Naive thymus-derived CD8-positive, alpha-beta T cell (primary cell): Measurements from ENCODE around the gene B4GALNT3. TPM values are rescaled to one million over a fixed set of nuclear protein-coding genes. Genes with fewer than 3 reads are reported as not detected.

Experiments used
- ATAC-seq, 2 donors: fragments of 150-1000 bp; cut with Tn5 transposase in 1 of 2; sonication (Bioruptor Pico), chemical (Tn5 transposase) in 1 of 2; 1 replicate in 1 of 2; 2 replicates in 1 of 2; pipeline ENCODE4 v1.10.0; 2021; ENCODE audit warnings: mild to moderate bottlenecking in 2 of 2, moderate library complexity in 2 of 2
- POLR2A ChIA-PET: fragments of 350-600 bp; sonication (Branson Sonifier 250); formaldehyde crosslinking; loops from one replicate; lab custom pipeline; 2021; ENCODE audit warnings: antibody characterized with exemption; lab: Charles Lee
- DNase-seq, 10 donors: peaks; one replicate each; pipeline versions ENCODE4 v3.0.0 to v3.0.0-alpha.2; 2020 to 2022
- H3K27ac Mint-ChIP-seq, 10 donors: one replicate each; pipeline ENCODE4 v1.8.0; 2020 to 2022; ENCODE audit warnings: mild to moderate bottlenecking in 10 of 10, mixed read lengths in 10 of 10, moderate library complexity in 4 of 10, inconsistent platforms in 1 of 10
- H3K27me3 Mint-ChIP-seq, 5 donors: one replicate each; pipeline ENCODE4 v1.8.0; 2021 to 2022; ENCODE audit warnings: mixed read lengths in 5 of 5
- H3K36me3 Mint-ChIP-seq, 3 donors: one replicate each; pipeline ENCODE4 v1.8.0; 2020 to 2022; ENCODE audit warnings: mixed read lengths in 3 of 3, mild to moderate bottlenecking in 2 of 3, inconsistent platforms in 1 of 3
- H3K4me1 Mint-ChIP-seq, 4 donors: one replicate each; pipeline ENCODE4 v1.8.0; 2021 to 2022; ENCODE audit warnings: mixed read lengths in 4 of 4
- H3K4me3 Mint-ChIP-seq, 10 donors: one replicate each; pipeline ENCODE4 v1.8.0; 2020 to 2022; ENCODE audit warnings: mild to moderate bottlenecking in 10 of 10, mixed read lengths in 10 of 10, moderate library complexity in 6 of 10, inconsistent platforms in 1 of 10
- H3K9me3 Mint-ChIP-seq, 9 donors: one replicate each; pipeline ENCODE4 v1.8.0; 2020 to 2022; ENCODE audit warnings: mixed read lengths in 9 of 9, mild to moderate bottlenecking in 3 of 9, inconsistent platforms in 1 of 9, moderate library complexity in 1 of 9
- polyA plus RNA-seq, 3 donors: library from polyadenylated mRNA; unstranded; fragments of 300-500 nt; fragmentation: Illumina TruSeq; gene quantifications; one replicate each; pipeline ENCODE4 v1.2.3, GENCODE V29; 2021
- total RNA-seq, 8 experiments: library from RNA in 2 of 8; stranded (reverse) in 2 of 8; gene quantifications; one replicate each; pipeline ENCODE4 v1.2.3 and lab custom pipeline; 2021 to 2026

Gene B4GALNT3
- total and polyA plus RNA-seq, 5 experiments from 2014 or later, result 0.14 to 1.8 (median 0.40) TPM

DNA sequence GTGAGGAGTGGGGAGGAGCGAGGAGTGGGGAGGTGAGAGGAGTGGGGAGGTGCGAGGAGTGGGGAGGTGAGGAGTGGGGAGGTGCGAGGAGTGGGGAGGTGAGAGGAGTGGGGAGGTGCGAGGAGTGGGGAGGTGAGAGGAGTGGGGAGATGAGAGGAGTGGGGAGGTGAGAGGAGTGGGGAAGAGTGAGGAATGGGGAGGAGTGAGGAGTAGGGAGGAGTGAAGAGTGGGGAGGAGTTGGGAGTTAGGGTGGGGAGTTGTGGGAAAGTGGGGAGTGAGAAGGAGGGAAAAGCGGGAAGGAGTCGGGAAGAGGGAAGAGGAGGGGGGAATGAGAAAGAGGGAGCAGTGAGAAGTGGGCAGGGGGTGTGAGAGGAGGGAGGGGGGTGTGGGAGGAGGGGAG, 86.1 kb downstream of the B4GALNT3 start:
- no peak for ATAC-seq
- DNase-seq, result no peak
- POLR2A ChIA-PET, result no interaction called here
- Mint-ChIP-seq H3K4me1 (peaks cover 13 to 50% (median 30%) of the 10 kb centered on the region in 4 donors), H3K4me3 (no peak overlapping the region), H3K9me3 (peaks cover 0 to 2% (median 0%) of the 10 kb centered on the region in 9 donors), H3K27ac (peak overlapping the region in 1 of 10 donors; percentile 51), H3K36me3 (peaks cover 0 to 5% (median 0%) of the 10 kb centered on the region in 3 donors), H3K27me3 (peaks cover 14 to 46% (median 17%) of the 10 kb centered on the region in 5 donors)

DNA sequence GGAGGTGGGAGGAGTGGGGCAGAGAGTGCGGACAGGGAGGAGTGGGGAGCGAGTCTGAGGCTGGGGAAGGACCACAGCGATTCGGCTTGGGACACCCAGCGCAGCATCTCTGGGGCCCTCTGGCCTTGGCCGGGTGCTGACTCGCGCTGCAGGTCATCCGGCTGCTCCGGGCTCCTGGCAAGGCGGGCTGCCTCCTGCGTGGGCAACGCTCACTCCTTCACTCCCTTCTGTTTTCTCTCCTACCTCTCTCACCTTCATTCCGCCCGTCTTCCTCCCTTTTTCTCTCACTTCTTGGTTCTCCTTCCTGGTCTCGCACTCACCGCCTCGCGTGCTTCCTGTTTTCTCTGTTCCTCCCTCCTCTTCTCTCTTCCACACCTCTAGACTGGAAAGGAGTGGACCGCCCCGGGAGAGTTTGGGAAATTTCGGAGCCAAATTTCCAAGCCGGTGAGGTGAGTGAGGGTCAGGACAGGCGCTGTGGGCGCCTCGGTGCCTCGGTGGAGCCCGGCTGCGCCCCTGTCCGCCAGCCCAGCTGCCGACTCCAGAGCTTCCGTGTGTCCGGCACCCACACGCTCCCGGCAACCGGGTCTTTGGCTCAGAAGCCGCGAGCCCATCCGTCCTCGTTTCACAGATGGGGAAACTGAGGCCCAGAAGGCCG, 86.7 kb downstream of the B4GALNT3 start:
- Mint-ChIP-seq H3K4me3 (peak overlapping the region in 1 of 10 donors; percentile 44), H3K36me3 (peaks cover 0 to 5% (median 0%) of the 10 kb centered on the region in 3 donors), H3K27me3 (peaks cover 14 to 46% (median 17%) of the 10 kb centered on the region in 5 donors), H3K27ac (peak overlapping the region in 1 of 10 donors; percentile 51), H3K4me1 (peaks cover 16 to 54% (median 34%) of the 10 kb centered on the region in 4 donors), H3K9me3 (peaks cover 0 to 2% (median 0%) of the 10 kb centered on the region in 9 donors)
- ATAC-seq (no peak), DNase-seq (peak in 1 of 10 donors; percentile 21)
- POLR2A ChIA-PET, result interaction anchor here (0.7 to 1.5 kb wide), 3 partner anchors 18 to 157 kb away, joined by 3 to 4 read pairs (median 4); partner anchors contain the start of gene KDM5A

DNA sequence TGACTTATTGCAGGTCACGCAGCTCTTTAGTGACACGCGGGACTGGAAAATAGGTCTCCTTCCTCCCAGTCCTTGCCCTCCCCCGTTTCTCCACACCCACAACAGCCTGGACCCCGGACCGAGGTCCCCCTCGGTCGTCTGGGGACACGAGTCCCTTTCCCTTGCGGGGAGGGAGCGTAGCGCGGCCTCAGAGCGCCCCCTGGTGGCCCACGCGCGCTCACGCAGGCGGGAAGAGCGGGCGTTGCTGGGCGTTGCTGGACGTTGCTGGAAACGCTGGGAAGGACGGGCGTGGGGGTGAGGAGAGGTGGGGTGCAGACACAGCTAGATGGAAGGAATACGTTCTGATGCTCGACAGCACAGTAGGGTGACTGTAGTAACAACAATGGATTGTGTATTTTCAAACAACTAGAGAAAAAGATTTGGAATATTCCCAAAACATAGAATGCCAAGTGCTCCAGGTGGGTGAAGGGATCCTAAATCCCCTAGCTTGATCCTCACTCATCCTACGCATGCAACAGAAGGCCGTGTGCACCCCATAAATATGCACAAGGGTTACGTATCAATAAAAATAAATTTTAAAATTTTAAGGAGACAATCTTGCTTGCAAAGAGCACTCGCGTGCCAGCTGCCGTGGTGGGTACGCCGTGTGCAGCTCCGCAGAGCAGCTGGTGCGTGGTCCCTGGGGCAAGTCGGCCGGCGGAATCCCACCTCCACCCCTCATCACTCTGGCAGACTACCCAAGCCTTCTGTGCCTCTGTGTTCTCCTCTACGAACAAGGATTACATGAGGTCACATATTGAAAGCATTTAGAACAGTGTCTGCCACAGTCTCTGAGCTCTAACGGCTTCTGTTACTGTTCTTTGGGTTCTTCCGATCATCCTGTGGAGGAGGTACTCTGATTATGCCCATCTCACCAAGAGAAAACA, 87.4 kb downstream of the B4GALNT3 start:
- POLR2A ChIA-PET, result interaction anchor here (0.7 to 1.5 kb wide), 4 partner anchors 17 to 158 kb away, joined by 3 to 4 read pairs (median 4); partner anchors contain the start of gene KDM5A
- Mint-ChIP-seq H3K4me3 (peak overlapping the region in 3 of 10 donors; percentile 32 to 51 (median 44)), H3K9me3 (no peaks in the 10 kb centered on the region), H3K27ac (no peak overlapping the region), H3K36me3 (peaks cover 0 to 5% (median 0%) of the 10 kb centered on the region in 3 donors), H3K4me1 (peaks cover 24 to 56% (median 39%) of the 10 kb centered on the region in 4 donors), H3K27me3 (peaks cover 13 to 41% (median 17%) of the 10 kb centered on the region in 5 donors)
- ATAC-seq (peak; percentile 74 to 89), DNase-seq (peak; percentile 47 to 77 (median 66))

DNA sequence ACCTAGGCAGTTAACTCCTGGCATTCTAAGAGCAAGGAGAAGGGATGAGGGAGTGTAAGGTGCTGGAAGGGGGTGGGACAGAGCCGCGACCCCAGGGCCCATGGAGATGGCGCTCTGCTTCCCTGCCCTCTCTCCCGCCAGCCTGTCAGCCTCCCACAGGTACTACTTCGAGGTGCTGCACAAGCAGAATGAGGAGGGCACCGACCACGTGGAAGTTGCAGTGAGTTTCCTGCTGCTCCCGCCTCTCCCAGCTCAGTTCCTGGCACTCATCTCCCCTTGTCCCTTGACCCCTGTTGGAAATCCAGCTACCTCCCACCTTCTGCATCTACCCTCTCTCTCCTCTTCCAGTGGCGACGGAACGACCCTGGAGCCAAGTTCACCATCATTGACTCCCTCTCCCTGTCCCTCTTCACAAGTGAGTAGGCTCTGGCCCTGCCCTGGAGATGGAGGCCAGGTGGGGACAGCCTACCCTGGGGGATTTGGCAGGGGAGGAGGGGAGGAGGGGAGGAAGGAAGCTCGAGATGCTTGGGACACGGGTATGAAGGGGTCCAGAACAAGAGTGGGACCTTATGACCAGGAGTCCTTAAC, 88.2 kb downstream of the B4GALNT3 start:
- no peak for ATAC-seq
- peak in 1 of 10 donors; percentile 56 for DNase-seq
- Mint-ChIP-seq H3K36me3 (peaks cover 0 to 5% (median 0%) of the 10 kb centered on the region in 3 donors), H3K27me3 (peaks cover 12 to 33% (median 17%) of the 10 kb centered on the region in 5 donors), H3K9me3 (no peaks in the 10 kb centered on the region), H3K4me3 (no peak overlapping the region), H3K4me1 (peaks cover 32 to 62% (median 45%) of the 10 kb centered on the region in 4 donors), H3K27ac (peak overlapping the region in 1 of 10 donors; percentile 42)
- POLR2A ChIA-PET, result interaction anchor here (1.2 to 1.5 kb wide), 3 partner anchors 16 to 159 kb away, joined by 3 to 4 read pairs (median 4); partner anchors contain the start of gene KDM5A

DNA sequence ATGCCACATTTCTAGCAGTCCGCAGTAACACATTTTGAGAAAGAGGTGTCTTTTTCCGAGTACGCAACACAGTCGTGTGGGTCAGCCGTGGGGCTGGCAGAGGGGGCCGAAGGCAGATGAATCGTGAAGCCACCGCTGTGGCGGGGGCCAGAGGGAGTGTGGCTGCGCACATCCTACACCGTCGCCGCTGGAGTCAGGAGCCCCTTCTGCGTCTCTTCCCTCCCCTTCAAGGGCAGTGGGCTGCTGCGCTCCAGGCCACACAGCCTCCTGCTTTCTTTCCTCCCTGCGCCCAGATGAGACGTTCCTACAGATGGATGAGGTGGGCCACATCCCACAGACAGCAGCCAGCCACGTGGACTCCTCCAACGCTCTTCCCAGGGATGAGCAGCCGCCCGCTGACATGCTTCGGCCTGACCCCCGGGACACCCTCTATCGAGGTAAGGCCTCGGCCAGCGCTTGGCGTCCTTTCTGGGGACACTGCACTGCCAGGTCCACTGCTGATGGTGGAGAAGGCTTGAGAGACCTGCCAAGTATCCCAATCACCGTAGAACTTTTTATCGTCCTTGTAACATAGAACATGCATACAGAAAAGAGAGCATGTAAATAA, 89.8 kb downstream of the B4GALNT3 start:
- H3K4me3 Mint-ChIP-seq, result no peak overlapping the region
- ATAC-seq, result no peak
- POLR2A ChIA-PET, result no interaction called here
- H3K27me3 Mint-ChIP-seq, result peaks cover 8 to 24% (median 12%) of the 10 kb centered on the region in 5 donors
- H3K4me1 Mint-ChIP-seq, result peaks cover 41 to 70% (median 52%) of the 10 kb centered on the region in 4 donors
- peak in 1 of 10 donors; percentile 44 for DNase-seq
- peaks cover 0 to under 1% (median 0%) of the 10 kb centered on the region in 3 donors for H3K36me3 Mint-ChIP-seq
- no peaks in the 10 kb centered on the region for H3K9me3 Mint-ChIP-seq
- H3K27ac Mint-ChIP-seq, result peak overlapping the region in 1 of 10 donors; percentile 74

DNA sequence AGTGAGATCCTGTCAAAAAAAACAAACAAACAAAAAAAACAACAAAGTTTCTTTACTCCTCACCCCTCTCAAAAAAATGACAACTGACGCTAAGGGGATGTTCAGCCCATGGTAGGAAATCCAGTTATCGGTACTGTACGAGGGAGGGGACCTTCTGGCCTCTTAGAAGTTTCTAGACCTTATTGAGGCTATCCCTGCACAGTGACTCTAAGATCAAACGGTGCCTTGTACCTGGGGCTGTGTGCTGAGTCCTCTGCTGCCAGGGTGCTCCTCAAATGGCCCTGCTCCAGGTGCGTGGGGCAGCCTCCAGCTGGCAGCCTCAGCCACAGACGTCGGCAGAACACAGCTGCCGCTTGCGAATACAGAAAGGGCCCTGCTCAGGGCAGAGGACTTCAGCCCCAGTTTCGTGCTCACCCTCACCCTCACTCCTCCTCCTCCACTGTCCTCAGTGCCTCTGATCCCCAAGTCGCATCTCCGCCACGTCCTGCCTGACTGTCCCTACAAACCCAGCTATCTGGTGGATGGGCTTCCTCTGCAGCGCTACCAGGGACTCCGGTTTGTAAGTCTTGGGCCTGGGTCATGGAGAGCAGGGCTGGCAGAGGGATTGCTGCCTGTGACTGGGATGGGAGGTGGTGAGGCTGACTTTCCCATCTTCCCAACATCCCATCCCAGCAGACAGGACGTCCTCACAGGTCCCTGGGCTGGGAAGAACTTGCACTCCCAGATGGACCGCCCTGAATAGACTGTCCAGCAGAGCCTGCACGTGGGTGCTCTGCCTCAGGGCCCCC, 90.9 kb downstream of the B4GALNT3 start:
- H3K4me1 Mint-ChIP-seq, result peaks cover 41 to 67% (median 51%) of the 10 kb centered on the region in 4 donors
- no peak for ATAC-seq

DNA sequence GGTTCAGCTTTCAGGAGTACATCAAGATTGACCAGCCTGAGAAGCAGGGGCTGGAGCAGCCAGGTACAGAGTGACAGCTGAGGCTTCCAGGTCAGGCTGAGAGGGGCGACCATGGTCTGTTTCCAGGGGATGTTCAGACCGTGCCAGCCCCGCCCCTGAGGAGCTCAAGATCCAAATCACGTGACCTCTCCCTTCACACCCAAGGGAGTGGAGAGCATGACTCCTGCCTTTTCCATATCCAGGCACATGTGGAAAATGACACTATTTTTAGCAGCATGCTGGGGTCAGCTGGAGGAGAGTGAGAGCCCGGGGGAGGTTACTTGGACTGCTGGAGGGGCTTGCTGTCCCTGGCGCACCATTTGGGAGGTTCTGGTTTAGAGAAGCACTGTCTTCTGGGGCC, 92.7 kb downstream of the B4GALNT3 start:
- Mint-ChIP-seq H3K27ac (peak overlapping the region in 6 of 10 donors; percentile 65 to 92 (median 82)), H3K9me3 (no peaks in the 10 kb centered on the region), H3K36me3 (no peaks in the 10 kb centered on the region), H3K4me3 (peak overlapping the region in 9 of 10 donors; percentile 22 to 90 (median 79)), H3K4me1 (peaks cover 35 to 69% (median 45%) of the 10 kb centered on the region in 4 donors), H3K27me3 (no peaks in the 10 kb centered on the region)
- POLR2A ChIA-PET, result interaction anchor here (0.6 to 1.6 kb wide), 2 partner anchors 12 to 121 kb away, joined by 5 to 6 read pairs; no protein-coding TSS in a partner anchor
- ATAC-seq (peak in 1 of 2 donors; percentile 2), DNase-seq (no peak)

More for the DNA sequence above, 90.9 kb downstream of the B4GALNT3 start:
- Mint-ChIP-seq H3K27ac (peak overlapping the region in 4 of 10 donors; percentile 5 to 63 (median 40)), H3K27me3 (peaks cover 1 to 14% (median 4%) of the 10 kb centered on the region in 5 donors), H3K4me3 (peak overlapping the region in 1 of 10 donors; percentile 29), H3K9me3 (no peaks in the 10 kb centered on the region), H3K36me3 (no peaks in the 10 kb centered on the region)
- POLR2A ChIA-PET, result interaction anchor here (0.6 to 1.4 kb wide), 4 partner anchors 11 to 1142 kb away, joined by 3 to 6 read pairs (median 4); no protein-coding TSS in a partner anchor
- peak in 1 of 10 donors; percentile 59 for DNase-seq

DNA sequence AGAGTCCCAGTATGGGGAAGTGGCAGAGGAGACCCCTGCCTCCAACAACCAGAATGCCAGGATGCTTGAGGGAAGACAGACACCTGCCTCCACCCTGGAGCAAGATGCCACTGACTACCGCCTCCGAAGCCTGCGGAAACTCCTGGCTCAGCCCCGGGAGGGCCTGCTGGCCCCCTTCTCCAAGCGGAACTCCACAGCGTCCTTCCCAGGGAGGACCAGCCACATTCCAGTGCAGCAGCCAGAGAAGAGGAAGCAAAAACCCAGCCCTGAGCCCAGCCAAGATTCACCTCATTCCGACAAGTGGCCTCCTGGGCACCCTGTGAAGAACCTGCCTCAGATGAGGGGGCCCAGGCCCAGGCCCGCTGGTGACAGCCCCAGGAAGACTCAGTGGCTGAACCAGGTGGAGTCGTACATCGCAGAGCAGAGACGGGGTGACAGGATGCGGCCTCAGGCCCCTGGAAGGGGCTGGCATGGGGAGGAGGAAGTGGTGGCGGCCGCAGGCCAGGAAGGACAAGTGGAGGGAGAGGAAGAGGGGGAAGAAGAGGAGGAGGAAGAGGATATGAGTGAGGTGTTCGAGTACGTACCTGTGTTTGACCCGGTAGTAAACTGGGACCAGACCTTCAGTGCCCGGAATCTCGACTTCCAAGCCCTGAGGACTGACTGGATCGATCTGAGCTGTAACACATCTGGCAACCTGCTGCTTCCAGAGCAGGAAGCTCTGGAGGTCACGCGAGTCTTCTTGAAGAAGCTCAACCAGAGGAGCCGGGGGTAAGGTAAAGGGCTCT, 93.7 kb downstream of the B4GALNT3 start:
- POLR2A ChIA-PET, result interaction anchor here (1.3 kb wide), 1 partner anchor 11 kb away, joined by 5 read pairs; no protein-coding TSS in a partner anchor
- Mint-ChIP-seq H3K27me3 (no peaks in the 10 kb centered on the region), H3K9me3 (no peaks in the 10 kb centered on the region), H3K4me3 (peak overlapping the region; percentile 53 to 90 (median 78)), H3K36me3 (no peaks in the 10 kb centered on the region), H3K4me1 (peaks cover 35 to 66% (median 47%) of the 10 kb centered on the region in 4 donors), H3K27ac (peak overlapping the region; percentile 63 to 92 (median 86))
- peak in 5 of 10 donors; percentile 38 to 67 (median 55) for DNase-seq
- ATAC-seq, result peak; percentile 78 to 86

DNA sequence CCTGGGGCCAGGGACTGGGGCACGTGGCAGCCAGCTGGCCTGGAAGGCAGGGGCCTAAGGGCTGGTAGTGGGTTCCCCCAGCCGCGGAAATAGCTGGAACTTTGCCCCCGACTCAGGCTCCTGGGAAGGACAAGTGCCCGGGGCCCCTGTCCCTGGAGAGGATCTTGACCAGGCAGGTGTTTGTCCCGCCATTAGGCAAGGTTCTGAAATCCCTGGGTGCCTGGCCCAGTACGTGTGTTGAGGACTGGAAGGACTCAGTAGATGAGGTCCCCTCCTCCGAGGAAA, 94.2 kb downstream of the B4GALNT3 start:
- Mint-ChIP-seq H3K4me1 (peaks cover 35 to 66% (median 48%) of the 10 kb centered on the region in 4 donors), H3K36me3 (peaks cover 0 to 3% (median 0%) of the 10 kb centered on the region in 3 donors), H3K27me3 (no peaks in the 10 kb centered on the region), H3K9me3 (no peaks in the 10 kb centered on the region), H3K27ac (peak overlapping the region in 7 of 10 donors; percentile 41 to 92 (median 91)), H3K4me3 (peak overlapping the region in 7 of 10 donors; percentile 73 to 90 (median 80))
- ATAC-seq (no peak), DNase-seq (peak in 1 of 10 donors; percentile 43)
- POLR2A ChIA-PET, result interaction anchor here (0.8 to 1.3 kb wide), 2 partner anchors 10 to 27 kb away, joined by 4 to 5 read pairs; no protein-coding TSS in a partner anchor

DNA sequence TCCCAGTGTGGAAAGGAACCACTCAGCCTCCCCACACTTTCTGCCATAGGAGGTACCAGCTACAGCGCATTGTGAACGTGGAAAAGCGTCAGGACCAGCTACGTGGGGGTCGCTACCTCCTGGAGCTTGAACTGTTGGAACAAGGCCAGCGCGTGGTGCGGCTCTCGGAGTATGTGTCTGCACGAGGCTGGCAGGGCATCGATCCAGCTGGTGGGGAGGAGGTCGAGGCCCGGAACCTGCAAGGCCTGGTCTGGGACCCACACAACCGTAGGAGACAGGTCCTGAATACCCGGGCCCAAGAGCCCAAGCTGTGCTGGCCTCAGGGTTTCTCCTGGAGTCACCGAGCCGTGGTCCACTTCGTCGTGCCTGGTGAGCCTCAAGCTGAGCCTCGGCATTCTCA, 96.8 kb downstream of the B4GALNT3 start:
- no peak overlapping the region for H3K4me3 Mint-ChIP-seq
- H3K27me3 Mint-ChIP-seq, result no peaks in the 10 kb centered on the region
- no peak overlapping the region for H3K27ac Mint-ChIP-seq
- DNase-seq (peak in 1 of 10 donors; percentile 56), ATAC-seq (no peak)
- H3K4me1 Mint-ChIP-seq, result peaks cover 41 to 69% (median 52%) of the 10 kb centered on the region in 4 donors
- POLR2A ChIA-PET, result interaction anchor here (0.9 kb wide), 1 partner anchor 18 kb away, joined by 3 read pairs; no protein-coding TSS in a partner anchor
- peaks cover 0 to 8% (median 0%) of the 10 kb centered on the region in 3 donors for H3K36me3 Mint-ChIP-seq
- H3K9me3 Mint-ChIP-seq, result no peaks in the 10 kb centered on the region
